ENCODE measurements around the gene POU2AF1. TPM values are rescaled to one million over a fixed set of nuclear protein-coding genes. Genes with fewer than 3 reads are reported as not detected.

The POU2AF1 gene
- total and polyA plus RNA-seq, 2 donors (not counting 1 experiment from before 2014, with no cell fraction given): 0.17 TPM; not detected in 1

DNA sequence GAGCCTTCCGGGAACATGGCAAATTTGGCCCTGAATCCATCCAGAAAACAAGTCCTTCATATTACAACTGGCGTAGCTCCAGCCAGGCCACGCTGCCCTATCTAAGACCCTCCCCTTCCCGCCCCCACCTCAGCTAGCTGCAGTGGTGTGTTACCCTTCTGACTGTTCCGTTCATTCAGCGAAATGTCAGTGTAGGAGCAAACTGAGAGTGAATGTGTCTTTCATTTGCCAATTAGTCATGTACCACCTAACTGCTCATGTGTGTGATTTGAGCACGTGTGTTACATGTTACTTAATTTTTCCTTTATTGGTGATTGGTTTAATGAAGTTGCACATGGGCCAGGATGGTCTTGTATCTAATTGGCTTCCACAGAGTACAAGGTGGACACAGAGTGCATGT, 34.8 kb upstream of the POU2AF1 start:
- no peak for DNase-seq (ENCODE audit: low read depth in 2 of 2)
- H3K36me3 ChIP-seq (ENCODE audit: control insufficient read depth, insufficient read depth, low read length): no peaks in the 10 kb centered on the region
- no peaks in the 10 kb centered on the region for H3K9me3 ChIP-seq (ENCODE audit: control insufficient read depth, insufficient read depth, low read depth, low read length)
- no peak overlapping the region for H3K4me3 ChIP-seq (replicated peaks in 1 of 4; ENCODE audit: control extremely low read depth in 1 of 4, insufficient read depth in 1 of 4, low read depth in 3 of 4, low read length in 4 of 4)
- no peak overlapping the region for H3K27ac ChIP-seq (ENCODE audit: insufficient read depth, low read length)
- peaks cover 27% of the 10 kb centered on the region for H3K27me3 ChIP-seq (ENCODE audit: control insufficient read depth, insufficient read depth, low read length)
- TF ChIP-seq, protein P1, sequence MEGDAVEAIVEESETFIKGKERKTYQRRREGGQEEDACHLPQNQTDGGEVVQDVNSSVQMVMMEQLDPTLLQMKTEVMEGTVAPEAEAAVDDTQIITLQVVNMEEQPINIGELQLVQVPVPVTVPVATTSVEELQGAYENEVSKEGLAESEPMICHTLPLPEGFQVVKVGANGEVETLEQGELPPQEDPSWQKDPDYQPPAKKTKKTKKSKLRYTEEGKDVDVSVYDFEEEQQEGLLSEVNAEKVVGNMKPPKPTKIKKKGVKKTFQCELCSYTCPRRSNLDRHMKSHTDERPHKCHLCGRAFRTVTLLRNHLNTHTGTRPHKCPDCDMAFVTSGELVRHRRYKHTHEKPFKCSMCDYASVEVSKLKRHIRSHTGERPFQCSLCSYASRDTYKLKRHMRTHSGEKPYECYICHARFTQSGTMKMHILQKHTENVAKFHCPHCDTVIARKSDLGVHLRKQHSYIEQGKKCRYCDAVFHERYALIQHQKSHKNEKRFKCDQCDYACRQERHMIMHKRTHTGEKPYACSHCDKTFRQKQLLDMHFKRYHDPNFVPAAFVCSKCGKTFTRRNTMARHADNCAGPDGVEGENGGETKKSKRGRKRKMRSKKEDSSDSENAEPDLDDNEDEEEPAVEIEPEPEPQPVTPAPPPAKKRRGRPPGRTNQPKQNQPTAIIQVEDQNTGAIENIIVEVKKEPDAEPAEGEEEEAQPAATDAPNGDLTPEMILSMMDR (conservative IDR thresholded peaks at IDR 0.05 in 1 of 2, IDR thresholded peaks at IDR 0.05 in 1 of 2; ENCODE audit: low read depth in 1 of 2, low read length in 2 of 2): no peak
- TF ChIP-seq EZH2 (IDR thresholded peaks at IDR 0.05; ENCODE audit: low read length, missing control alignments): no peak
- no peaks in the 10 kb centered on the region for H3K79me2 ChIP-seq (ENCODE audit: control insufficient read depth, insufficient read depth, low read length)
- H4K20me1 ChIP-seq (ENCODE audit: control insufficient read depth, extremely low read depth, insufficient read depth, low read length): no peaks in the 10 kb centered on the region
- no peak overlapping the region for H3K4me2 ChIP-seq (ENCODE audit: extremely low read depth, insufficient read depth, low read length)
- H3K4me1 ChIP-seq (ENCODE audit: control insufficient read depth, extremely low read depth, insufficient read depth, low read length): no peaks in the 10 kb centered on the region
- no peak overlapping the region for H3K9ac ChIP-seq (ENCODE audit: insufficient read depth, low read length)
- H2AFZ ChIP-seq (ENCODE audit: low read length): no peak overlapping the region

DNA sequence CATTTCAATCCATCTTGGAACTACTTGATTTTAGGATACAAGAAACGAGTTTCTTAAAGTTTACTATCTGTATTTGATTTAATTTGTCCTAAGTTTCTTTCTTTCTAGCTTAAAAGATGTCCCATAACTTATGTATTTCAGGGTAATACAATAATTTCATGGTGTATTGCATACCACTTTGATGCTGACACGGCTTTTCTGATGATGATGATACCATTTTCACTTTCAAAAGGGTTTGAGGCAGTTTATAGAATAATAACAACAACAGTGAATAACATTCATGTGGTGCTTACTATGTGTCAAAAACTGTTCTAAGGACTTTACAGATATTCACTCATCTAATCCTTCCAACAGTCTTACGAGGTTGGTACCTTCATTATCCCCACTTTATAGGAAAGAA, 33.2 kb upstream of the POU2AF1 start:
- no peaks in the 10 kb centered on the region for H3K36me3 ChIP-seq (ENCODE audit: control insufficient read depth, insufficient read depth, low read length)
- H2AFZ ChIP-seq (ENCODE audit: low read length): no peak overlapping the region
- H3K9me3 ChIP-seq (ENCODE audit: control insufficient read depth, insufficient read depth, low read depth, low read length): no peaks in the 10 kb centered on the region
- H3K4me1 ChIP-seq (ENCODE audit: control insufficient read depth, extremely low read depth, insufficient read depth, low read length): no peaks in the 10 kb centered on the region
- H3K27me3 ChIP-seq (ENCODE audit: control insufficient read depth, insufficient read depth, low read length): peaks cover 17% of the 10 kb centered on the region
- no peak for TF ChIP-seq EZH2 (IDR thresholded peaks at IDR 0.05; ENCODE audit: low read length, missing control alignments)
- TF ChIP-seq, protein P1 (conservative IDR thresholded peaks at IDR 0.05 in 1 of 2, IDR thresholded peaks at IDR 0.05 in 1 of 2; ENCODE audit: low read depth in 1 of 2, low read length in 2 of 2): no peak
- H3K79me2 ChIP-seq (ENCODE audit: control insufficient read depth, insufficient read depth, low read length): no peaks in the 10 kb centered on the region
- no peaks in the 10 kb centered on the region for H4K20me1 ChIP-seq (ENCODE audit: control insufficient read depth, extremely low read depth, insufficient read depth, low read length)
- H3K4me3 ChIP-seq (replicated peaks in 1 of 4; ENCODE audit: control extremely low read depth in 1 of 4, insufficient read depth in 1 of 4, low read depth in 3 of 4, low read length in 4 of 4): no peak overlapping the region
- H3K9ac ChIP-seq (ENCODE audit: insufficient read depth, low read length): no peak overlapping the region
- H3K27ac ChIP-seq (ENCODE audit: insufficient read depth, low read length): no peak overlapping the region
- no peak for DNase-seq (ENCODE audit: low read depth in 2 of 2)
- H3K4me2 ChIP-seq (ENCODE audit: extremely low read depth, insufficient read depth, low read length): no peak overlapping the region

DNA sequence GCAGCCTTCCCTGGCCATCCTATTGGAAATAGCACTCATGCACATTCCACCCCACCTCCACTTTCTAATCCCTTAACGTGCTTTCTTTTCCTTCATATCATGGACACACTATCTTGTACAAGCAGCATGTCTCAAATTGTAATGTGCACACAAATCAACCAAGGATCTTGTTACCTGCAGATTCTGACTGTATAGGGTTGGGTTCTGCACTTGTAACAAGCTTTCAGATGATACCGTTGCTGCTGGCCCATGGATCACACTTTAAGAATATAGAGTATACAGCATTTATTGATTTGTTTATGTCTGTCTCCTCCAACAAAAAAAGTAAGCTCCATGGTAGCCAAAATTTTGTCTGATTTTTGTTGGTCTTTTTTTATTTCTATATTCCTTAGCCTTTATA, 32.4 kb upstream of the POU2AF1 start:
- H3K79me2 ChIP-seq (ENCODE audit: control insufficient read depth, insufficient read depth, low read length): no peaks in the 10 kb centered on the region
- no peak overlapping the region for H2AFZ ChIP-seq (ENCODE audit: low read length)
- H4K20me1 ChIP-seq (ENCODE audit: control insufficient read depth, extremely low read depth, insufficient read depth, low read length): no peaks in the 10 kb centered on the region
- H3K36me3 ChIP-seq (ENCODE audit: control insufficient read depth, insufficient read depth, low read length): no peaks in the 10 kb centered on the region
- H3K27me3 ChIP-seq (ENCODE audit: control insufficient read depth, insufficient read depth, low read length): peaks cover 13% of the 10 kb centered on the region
- no peak overlapping the region for H3K27ac ChIP-seq (ENCODE audit: insufficient read depth, low read length)
- no peak overlapping the region for H3K4me2 ChIP-seq (ENCODE audit: extremely low read depth, insufficient read depth, low read length)
- no peak overlapping the region for H3K9ac ChIP-seq (ENCODE audit: insufficient read depth, low read length)
- no peaks in the 10 kb centered on the region for H3K4me1 ChIP-seq (ENCODE audit: control insufficient read depth, extremely low read depth, insufficient read depth, low read length)
- DNase-seq (ENCODE audit: low read depth in 2 of 2): no peak
- TF ChIP-seq EZH2 (IDR thresholded peaks at IDR 0.05; ENCODE audit: low read length, missing control alignments): no peak
- TF ChIP-seq, protein P1 (conservative IDR thresholded peaks at IDR 0.05 in 1 of 2, IDR thresholded peaks at IDR 0.05 in 1 of 2; ENCODE audit: low read depth in 1 of 2, low read length in 2 of 2): no peak
- H3K4me3 ChIP-seq (replicated peaks in 1 of 4; ENCODE audit: control extremely low read depth in 1 of 4, insufficient read depth in 1 of 4, low read depth in 3 of 4, low read length in 4 of 4): no peak overlapping the region
- H3K9me3 ChIP-seq (ENCODE audit: control insufficient read depth, insufficient read depth, low read depth, low read length): no peaks in the 10 kb centered on the region
